HG02870 (cell line): Measurements from ENCODE around the gene HRH1.
A peak's percentile ranks its signal among the peaks of the same experiment; 100 is the strongest.

ENCODE experiments used
- ATAC-seq: cut with Tn5 transposase; IDR thresholded peaks from one replicate; pipeline ENCODE4 v1.9.1; 2021; ENCODE audit warnings: mild to moderate bottlenecking, moderate library complexity; ENCODE audit not compliant: unreplicated experiment

HRH1 gene

DNA sequence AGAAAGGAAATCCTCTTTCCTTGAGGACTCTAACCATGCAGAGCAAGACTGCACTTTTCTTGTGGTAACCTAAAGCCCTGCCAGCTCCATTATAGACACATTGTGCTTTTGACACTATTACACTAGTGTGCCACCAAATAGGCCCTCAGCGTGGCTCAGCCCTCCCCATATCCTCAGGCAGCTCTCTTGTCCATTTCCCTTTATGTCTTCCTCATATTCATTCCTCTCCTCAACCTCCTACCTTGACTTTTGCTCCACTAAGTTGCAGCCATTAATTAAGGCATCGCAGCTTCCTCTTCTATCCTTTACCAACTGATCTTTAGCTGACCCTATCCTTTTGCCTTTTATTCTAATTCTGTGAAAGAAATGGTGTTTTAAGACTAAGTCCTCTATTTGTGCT lies 121.6 kb downstream of the HRH1 start:
- ATAC-seq, result no peak

DNA sequence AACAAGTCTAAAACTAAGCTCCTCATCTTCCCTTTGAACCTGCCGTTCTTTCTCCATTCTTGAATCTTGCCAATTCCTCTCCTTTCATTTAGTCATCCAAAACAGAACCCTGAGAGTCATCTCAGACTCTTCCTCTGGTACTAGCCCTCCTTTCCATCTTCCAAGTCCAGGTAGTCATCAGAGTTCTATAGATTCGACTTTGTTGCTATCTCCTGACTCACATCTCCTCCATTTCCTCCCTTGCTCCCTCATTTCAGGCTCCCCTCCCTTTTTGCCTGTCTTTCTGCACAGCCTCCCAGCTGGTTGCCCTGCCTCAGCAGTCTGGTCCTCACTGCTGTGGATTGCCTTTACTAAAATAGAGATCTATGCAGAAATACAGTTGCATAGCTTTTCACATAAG lies 122.6 kb downstream of the HRH1 start:
- no peak for ATAC-seq

DNA sequence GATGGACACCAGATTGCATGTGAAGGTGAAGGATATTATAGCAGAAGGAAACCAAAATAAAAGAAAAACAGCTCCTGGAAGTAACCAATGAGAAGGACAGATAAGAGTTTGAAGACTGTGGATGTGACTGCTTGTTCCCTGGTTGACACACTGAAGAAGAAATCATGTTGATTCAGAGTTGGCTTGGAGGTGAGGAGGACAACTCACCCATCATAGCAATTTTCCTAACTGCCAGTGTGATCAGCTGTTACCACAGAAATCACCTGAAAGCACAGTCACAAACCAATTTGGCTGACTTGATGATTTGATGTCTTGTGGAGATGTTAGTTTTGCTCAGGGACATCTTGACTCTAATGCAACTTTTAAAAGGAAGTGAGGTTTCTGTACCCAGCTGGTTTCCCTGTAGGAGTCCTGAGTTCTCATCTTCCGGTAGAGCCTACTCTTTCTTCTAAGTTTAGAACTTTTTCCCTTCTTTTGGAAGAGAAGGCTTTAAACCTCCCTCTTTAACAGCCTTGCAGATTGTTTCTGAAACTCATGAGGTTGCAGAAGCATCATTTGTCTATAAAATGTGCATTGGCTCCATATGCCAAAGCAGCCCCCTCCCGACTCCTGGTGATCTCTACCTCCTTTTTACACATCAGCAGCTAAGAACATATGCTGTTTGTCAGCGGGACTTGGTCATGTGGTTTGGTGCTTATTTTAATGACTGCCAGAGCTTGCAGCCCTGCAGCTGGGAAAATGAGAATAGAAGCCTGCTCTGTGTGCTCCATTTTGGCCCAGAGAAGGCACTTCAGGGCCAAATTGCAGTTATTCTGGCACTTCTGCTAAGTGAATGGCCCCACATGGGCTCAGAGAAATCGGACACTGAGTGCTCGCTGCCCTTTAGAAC lies 128.2 kb downstream of the HRH1 start:
- no peak for ATAC-seq

DNA sequence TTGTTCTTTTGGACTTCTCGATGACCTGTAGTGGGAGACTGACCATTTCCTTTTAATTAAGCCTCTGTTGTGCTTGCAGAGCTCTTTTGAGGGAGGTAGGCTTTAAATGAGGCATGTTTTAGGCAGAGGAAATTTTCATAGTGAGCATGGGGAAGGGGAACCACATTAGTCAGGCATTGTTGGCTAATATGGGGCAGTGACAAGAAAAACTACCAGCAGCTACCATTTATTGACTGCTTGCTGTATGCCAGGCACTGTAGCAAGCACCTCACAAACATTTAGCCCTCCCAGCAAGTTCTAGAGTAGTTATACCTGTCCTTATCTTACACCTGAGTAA lies 128.8 kb downstream of the HRH1 start:
- no peak for ATAC-seq

DNA sequence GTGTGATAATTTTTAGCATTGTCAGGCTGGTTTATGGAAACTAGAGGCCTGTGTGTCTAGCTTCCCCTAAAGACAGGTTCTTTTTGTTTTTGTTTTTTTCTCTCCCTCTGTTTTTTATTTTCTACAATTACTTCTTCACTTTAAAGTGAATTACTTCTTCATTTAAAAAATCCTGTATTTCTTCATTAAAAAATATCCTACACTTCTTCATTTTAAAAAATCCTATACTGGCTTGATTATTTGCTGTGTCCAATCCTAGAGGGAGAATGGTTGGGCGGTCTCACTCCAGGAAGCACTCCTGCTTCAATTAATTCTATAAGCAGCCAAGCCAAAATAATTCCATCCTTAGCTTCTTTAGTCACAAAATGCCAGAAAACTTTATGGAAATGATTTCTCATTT lies 129.7 kb downstream of the HRH1 start:
- ATAC-seq, result no peak

DNA sequence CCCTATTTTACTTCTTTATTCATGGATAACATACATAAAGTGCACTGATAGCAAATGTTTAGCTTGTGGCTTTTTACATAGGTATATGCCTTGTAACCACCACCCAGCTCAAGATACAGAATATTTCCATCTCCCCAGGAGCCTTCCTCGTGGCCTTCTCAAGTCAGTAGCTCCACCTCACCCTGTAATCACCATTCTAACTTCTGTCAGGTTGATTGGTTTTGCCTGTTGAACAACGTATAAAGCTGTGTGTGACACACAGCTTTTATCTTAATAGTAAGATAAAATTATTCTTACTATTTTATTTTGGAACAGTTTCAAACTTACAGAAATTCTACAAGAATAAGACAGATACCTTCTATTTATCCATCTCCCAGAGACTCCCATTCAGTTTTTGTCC lies 131.2 kb downstream of the HRH1 start:
- ATAC-seq, result no peak

DNA sequence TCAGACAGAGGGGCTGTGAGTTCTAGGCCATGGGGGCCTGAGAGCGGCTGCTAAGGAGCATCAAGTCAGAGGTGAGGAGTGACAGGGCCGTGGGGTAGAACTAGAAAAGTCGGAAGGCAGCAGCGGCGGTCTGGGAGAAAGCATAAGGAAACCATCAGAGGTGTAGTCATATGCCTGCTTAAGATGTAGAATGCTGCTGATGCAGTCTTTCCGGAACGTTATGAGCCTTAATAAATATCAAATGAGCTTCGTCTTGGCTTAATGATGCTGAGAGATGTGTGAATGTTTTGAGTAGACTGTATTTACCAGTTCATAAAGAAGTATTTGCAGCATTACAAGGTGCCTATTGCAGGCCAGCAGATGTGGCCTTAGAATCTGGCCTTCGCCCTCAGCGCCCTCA lies 133.1 kb downstream of the HRH1 start:
- ATAC-seq, result no peak

DNA sequence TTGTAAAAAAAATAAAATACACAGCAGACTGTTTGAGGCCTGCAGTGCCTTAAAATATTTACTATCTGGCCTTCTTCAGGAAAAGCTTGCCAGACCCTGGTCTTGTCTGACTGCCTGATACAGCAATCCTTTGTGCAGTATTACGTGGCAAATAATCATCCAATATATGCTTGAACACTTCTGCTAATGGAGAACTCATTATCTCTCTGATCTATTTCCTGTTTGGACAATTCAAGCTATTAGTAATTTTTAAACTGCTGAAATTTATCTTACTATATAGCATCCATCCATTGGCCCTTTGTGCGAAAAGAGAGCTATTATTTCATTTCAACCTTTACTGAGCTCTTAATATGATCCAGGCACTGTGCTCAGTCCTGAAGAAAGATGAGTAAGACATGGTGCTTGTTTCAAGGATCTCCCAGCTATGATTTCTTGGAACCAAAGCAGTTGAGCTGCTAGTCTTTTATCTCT lies 133.8 kb downstream of the HRH1 start:
- no peak for ATAC-seq

DNA sequence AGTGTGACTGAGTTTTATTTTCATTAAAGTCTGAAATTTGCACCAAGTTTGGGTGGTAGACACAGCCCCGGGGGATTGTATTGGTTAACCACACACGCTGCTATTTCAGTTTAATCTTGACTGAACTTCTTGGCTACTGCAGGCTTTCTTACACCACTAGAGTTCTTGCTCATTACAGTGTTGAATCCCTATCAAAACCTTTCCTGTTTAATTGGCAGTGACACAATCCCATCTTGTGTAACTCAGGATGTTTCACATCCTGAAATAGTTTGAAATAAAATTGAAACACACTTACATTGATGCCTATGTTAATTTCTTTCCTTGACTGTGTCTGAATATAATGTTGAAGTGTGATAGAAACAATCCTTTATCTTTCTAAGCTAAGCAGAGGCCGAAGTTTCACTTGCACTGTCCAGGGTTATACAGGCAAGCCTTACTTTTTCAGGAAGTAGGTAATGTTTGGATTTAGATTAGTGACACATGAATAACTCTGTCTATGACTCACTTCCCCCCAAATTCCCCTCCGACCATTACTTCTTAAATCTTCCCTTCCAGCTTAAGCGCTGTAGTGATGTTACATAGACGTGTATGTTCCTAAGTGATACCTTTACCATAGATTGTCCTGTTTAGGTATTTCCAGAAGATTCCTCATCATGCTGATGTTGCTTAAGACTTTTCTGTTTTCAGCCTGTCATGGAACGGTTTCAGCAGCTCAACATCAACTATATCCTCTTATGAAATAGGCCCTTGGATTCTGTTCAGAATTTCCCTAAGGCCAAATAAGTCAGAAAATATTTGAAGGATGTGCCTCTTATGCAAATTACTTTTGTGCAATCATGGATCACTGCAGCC lies 134.7 kb downstream of the HRH1 start:
- ATAC-seq, result peak; percentile 60

DNA sequence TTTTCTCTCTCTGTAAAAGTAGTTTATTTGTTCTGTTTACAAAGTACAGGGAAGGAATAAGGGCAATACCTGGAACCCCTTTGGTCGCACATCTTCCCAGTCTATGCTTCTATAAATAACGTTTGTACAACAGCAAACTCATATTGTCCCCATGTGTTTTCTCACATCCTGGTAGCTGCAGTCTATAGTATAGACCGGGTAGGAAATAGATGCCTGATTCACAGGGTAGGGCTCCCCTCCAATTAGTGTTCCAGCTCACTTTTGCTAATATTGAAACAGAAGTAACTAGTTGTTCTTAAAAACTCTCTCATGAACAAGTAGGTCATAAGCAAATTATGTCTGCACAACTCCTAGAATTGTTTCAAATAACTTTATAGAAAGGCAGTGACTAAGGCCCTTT lies 135.6 kb downstream of the HRH1 start:
- ATAC-seq, result peak; percentile 33

DNA sequence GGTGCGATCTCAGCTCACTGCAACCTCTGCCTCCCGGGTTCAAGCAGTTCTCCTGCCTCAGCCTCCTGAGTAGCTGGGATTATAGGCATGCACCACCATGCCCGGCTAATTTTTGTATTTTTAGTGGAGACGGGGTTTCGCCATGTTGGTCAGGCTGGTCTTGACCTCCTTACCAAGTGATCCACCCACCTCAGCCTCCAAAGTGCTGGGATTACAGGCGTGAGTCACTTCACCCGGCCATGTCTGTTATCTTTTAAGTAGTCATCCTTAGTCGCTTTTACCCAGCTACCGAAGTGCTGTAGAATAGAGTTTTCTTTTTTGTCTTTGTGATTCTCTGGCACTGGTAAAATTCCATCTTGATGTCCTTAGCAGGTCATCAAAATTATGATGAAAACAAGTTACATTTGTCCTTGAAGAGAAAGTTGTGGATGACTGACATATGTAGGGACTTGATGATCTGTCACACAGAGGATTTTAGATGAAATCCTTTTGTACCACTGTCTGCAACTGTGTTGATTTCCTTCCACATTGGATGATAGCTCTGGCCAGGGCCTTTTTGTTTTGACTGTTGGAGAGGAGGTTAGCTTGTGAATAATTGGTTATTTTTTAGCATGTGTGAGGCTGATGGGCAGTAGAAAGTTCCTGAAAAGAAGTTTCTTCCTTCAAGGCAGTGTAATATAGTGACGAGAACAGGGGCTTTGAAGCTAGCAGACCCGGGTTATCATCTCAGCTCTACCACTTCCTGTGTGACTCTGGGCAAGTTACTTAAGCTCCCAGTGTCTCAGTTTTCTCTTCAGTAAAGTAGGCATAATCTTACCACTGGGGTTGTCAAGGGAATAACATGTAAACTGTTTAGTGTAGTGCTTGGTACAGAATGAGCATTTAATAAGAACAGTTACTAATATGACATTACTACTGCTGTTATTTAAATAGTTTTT lies 136.7 kb downstream of the HRH1 start:
- no peak for ATAC-seq

DNA sequence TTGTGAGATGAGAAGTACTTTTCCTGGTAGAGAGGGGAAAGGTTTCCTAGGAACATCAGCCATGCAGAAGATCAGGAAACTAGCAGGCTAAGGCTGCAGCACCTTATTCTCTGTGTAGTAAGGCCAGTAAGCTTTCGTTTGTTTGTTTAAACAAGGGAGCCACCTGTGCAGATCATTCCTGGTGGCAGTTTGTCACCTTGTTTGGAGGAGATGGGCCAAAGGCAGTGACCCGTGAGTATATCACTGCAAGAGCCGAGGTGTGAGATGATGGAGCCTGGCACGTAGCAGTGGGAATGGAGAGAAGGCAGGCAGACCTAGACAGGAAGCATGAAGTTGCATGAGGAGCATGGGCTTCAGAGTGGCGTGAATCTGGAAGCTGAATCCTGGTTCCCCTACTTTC lies 137.5 kb downstream of the HRH1 start:
- ATAC-seq, result no peak

DNA sequence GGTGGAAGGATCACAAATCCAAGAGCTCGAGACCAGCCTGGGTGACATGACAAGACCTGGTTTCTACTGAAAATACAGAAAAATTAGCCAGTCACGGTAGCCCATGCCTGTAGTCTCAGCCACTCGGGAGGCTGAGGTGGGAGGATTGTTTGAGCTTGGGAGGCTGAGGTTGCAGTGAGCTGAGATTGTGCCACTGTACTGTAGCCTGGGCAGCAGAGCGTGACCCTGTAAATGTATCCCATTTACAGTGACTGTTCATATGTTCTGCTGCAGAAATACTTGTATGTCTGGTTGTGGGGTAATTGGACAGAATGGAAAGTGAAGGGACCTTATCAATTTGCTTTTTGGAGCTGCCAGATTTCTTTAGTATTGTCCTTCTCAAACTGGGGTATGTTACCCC lies 142.8 kb downstream of the HRH1 start:
- no peak for ATAC-seq

DNA sequence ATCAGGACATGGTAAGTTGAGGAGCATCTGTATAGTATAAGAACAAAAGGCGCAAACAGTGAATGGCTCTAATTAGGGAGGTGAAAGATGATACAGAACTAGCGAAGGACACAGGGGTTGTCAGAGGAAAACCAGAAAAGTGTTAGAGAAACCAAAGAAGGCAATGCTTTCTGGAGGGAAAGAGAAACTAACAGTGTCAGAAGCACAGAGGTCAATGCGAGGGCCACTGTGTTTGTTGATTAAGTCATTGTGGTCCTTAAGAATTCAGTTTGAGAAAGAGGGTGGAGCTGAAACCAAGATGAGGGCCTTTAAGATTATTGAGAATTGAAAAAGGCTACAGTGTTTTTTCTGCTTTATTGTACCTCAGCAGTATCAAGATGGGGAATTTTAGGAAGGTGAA lies 146.7 kb downstream of the HRH1 start:
- peak; percentile 91 for ATAC-seq

DNA sequence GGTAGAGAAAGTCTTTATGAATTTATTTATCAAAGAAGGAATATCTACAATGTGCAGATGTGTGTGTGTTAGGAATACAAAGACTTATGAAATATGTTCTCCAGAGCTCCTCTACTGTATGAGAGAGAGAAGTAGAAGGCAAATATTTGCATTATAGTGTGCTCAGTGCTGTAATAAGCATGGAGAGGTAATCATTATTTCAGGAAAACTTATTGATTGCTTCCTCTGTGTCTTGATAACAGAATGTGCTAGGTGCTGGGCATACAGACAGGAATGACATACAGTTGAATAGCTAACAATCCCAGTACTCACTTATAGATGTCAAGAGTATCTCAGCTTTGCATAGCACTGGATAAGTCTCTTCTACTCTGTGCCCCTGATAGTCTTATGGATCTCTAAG lies 148.2 kb downstream of the HRH1 start:
- ATAC-seq, result no peak

DNA sequence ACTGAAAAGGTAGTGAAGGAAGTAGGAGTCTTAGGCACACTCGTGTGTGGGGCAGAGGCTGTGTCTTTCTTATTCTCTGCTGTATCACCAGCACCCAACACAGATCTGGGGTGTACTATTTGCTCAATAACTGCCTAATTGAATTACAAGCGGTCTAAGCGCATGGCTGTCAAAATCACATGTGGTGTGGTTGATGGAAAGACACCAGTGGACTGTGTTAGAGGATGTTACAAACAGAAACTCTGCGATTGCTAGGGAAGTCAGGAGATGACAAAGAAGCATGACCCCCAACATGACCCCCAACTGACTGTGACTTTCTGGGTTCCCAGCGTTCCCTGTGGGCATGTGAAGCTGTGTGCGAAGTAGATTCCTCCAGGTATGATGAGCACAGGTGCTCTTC lies 149.9 kb downstream of the HRH1 start:
- no peak for ATAC-seq

DNA sequence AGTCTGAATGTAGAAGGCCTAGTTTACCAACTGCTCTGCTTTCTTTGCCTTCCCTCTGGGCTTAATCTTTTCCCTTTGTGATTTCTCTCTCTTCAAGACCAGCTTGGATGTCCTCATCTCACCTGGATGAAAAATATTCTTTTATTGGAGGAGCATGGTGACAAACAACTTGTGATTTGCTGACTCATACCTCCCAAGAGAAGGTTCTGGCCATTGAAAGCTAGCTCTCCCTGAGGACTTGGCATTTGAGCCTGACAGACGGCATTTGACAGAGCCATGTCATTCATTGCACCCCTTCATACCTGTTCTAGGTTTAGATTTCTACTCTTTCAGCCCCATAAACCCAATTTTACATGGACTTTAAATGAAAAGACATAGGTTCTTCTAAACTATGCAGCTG lies 151.2 kb downstream of the HRH1 start:
- no peak for ATAC-seq

DNA sequence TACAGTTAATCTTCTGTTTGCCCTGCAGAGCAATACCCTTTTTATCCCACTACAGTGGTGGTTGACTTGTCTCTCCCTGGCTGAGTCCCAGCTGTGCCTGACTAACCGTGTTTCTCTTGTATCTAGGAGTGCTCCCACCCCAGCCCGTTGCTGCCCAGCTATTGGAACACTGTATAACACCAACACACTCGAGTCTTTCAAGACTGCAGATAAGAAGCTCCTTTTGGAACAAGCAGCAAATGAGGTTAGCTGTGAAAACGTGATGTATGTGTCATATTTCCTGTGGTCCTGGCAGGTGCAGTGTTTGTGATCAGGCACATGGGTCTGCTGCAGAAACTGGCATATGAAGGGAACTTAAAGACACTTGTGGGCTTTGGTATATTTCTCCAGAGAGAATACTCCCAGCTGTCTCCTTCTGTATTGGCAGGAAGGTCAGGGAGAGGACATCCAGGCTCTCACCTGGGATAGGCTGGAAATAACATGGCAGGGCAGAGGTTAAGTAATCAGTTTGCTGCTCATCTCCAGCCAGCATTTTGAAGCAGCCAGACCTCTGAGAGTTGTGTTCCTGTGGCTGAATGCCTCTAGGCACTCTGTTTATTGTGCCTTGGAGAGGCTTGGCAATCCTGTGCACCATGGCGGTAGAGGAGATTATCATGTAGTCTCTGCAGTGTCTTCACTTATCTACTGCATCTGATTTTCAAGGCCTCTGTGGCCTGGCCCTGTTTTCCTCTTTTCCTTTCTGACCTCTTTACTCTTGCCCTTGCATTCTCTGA lies 152.7 kb downstream of the HRH1 start:
- ATAC-seq, result no peak

DNA sequence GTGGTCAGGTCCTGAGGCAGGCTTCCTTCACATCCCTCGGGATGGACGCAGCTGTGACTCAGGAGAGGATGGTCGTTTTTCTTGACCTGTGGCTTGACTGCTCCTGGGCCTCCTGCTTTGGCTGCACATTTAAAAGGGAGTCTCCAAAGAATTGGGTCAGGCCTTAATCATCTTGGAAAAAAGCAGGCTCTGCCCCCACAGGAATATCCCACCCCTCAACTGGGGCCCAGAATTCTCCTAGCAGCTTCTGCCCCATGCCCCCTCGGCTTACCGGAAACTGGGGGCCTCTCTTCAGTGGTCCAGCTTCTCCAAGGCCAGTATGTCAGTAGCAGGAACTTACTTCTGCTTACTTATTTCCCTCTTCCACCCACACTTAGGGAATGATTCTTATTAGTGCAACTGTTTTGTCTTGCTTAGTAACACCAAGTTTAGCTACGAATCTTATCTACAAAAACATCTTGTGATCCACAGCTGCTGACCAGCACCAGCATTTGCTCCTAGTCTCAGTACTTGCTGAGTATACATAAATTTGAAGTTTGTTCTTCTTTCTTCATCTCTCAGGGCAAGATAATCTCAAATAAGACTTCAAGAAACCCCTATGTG lies 153.6 kb downstream of the HRH1 start:
- ATAC-seq, result no peak

DNA sequence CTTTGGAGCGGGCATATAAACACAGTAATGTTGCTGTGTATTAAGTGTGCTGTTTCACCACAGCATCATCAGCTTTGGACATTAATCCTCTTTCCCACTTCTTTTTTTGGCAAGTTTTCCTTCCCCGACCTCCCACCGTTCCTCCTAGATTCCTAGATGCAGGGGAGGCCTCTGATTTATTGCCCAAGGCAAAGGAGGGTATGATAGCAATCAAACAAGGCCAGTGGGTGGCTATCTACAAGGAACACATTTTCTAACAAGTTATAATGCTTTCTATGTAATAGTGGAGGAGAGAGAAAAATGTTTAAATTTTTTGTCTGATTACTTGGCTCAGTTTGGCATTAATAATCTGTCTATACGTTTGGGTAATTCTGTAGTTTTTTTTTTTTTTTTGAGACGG lies 156.0 kb downstream of the HRH1 start:
- no peak for ATAC-seq
